ENCODE results near the gene GRAMD1A.

Gene GRAMD1A

GRCh38 chr19:34999498-35000337, at the start of gene GRAMD1A:
TSS of gene GRAMD1A (plus strand) at chr19:35000323. CDS start at chr19:35000479, 156 bp downstream.
- TF ChIP-seq JUND (IDR thresholded peaks at IDR 0.05; ENCODE audit: low read depth): no peak
- in situ Hi-C loops (cut with HindIII; ENCODE audit: low pct_unique_long_range_greater_than_20kb, low sequenced_read_pairs): no loop called here
- peak; percentile 82 to 92 for DNase-seq (ENCODE audit: low read depth in 1 of 2, low spot score in 1 of 2)

GRCh38 chr19:34953092-34953491, 47.0 kb upstream of the GRAMD1A start:
- TF ChIP-seq JUND (IDR thresholded peaks at IDR 0.05; ENCODE audit: low read depth): no peak
- in situ Hi-C loops (cut with HindIII; ENCODE audit: low pct_unique_long_range_greater_than_20kb, low sequenced_read_pairs): no loop called here
- no peak for DNase-seq (ENCODE audit: low read depth in 1 of 2, low spot score in 1 of 2)

GRCh38 chr19:34957830-34958751, 42.0 kb upstream of the GRAMD1A start:
- DNase-seq (ENCODE audit: low read depth in 1 of 2, low spot score in 1 of 2): no peak
- TF ChIP-seq JUND (IDR thresholded peaks at IDR 0.05; ENCODE audit: low read depth): no peak
- in situ Hi-C loops (cut with HindIII; ENCODE audit: low pct_unique_long_range_greater_than_20kb, low sequenced_read_pairs): no loop called here

- no peak for DNase-seq (ENCODE audit: low read depth in 1 of 2, low spot score in 1 of 2)
- in situ Hi-C loops (cut with HindIII; ENCODE audit: low pct_unique_long_range_greater_than_20kb, low sequenced_read_pairs): no loop called here
- no peak for TF ChIP-seq JUND (IDR thresholded peaks at IDR 0.05; ENCODE audit: low read depth)
Measured at GRCh38 chr19:34959021-34959420, 41.1 kb upstream of the GRAMD1A start.

GRCh38 chr19:34960103-34960805, 39.9 kb upstream of the GRAMD1A start:
- no peak for TF ChIP-seq JUND (IDR thresholded peaks at IDR 0.05; ENCODE audit: low read depth)
- DNase-seq (ENCODE audit: low read depth in 1 of 2, low spot score in 1 of 2): no peak
- in situ Hi-C loops (cut with HindIII; ENCODE audit: low pct_unique_long_range_greater_than_20kb, low sequenced_read_pairs): no loop called here

GRCh38 chr19:34960940-34961679, 39.0 kb upstream of the GRAMD1A start:
- in situ Hi-C loops (cut with HindIII; ENCODE audit: low pct_unique_long_range_greater_than_20kb, low sequenced_read_pairs): no loop called here
- DNase-seq (ENCODE audit: low read depth in 1 of 2, low spot score in 1 of 2): no peak
- no peak for TF ChIP-seq JUND (IDR thresholded peaks at IDR 0.05; ENCODE audit: low read depth)

- in situ Hi-C loops (cut with HindIII; ENCODE audit: low pct_unique_long_range_greater_than_20kb, low sequenced_read_pairs): no loop called here
- DNase-seq (ENCODE audit: low read depth in 1 of 2, low spot score in 1 of 2): no peak
- TF ChIP-seq JUND (IDR thresholded peaks at IDR 0.05; ENCODE audit: low read depth): no peak
Measured at GRCh38 chr19:34961775-34962686, 38.1 kb upstream of the GRAMD1A start.

GRCh38 chr19:34962687-34963572, 37.2 kb upstream of the GRAMD1A start:
- in situ Hi-C loops (cut with HindIII; ENCODE audit: low pct_unique_long_range_greater_than_20kb, low sequenced_read_pairs): no loop called here
- no peak for DNase-seq (ENCODE audit: low read depth in 1 of 2, low spot score in 1 of 2)
- no peak for TF ChIP-seq JUND (IDR thresholded peaks at IDR 0.05; ENCODE audit: low read depth)

GRCh38 chr19:34963573-34964406, 36.3 kb upstream of the GRAMD1A start, which contains the start of gene ZNF792:
TSS of gene ZNF792 (minus strand) at chr19:34964229. CDS start at chr19:34963662, 567 bp downstream.
- no peak for TF ChIP-seq JUND (IDR thresholded peaks at IDR 0.05; ENCODE audit: low read depth)
- peak; percentile 38 to 40 for DNase-seq (ENCODE audit: low read depth in 1 of 2, low spot score in 1 of 2)
- in situ Hi-C loops (cut with HindIII; ENCODE audit: low pct_unique_long_range_greater_than_20kb, low sequenced_read_pairs): no loop called here
